Keratinocyte (primary cell): ENCODE data around the gene MRO.

Experiments
- EZH2 ChIP-seq: IDR thresholded peaks from one replicate; pipeline ENCODE4 v1.6.1; 2012; ENCODE audit warnings: inconsistent platforms, mild to moderate bottlenecking, low read length, moderate library complexity
- TF ChIP-seq, protein P1 (sequence below), 3 experiments: IDR thresholded peaks in 1 of 3; conservative IDR thresholded peaks in 1 of 3; optimal IDR thresholded peaks in 1 of 3; 2 replicates in 2 of 3; 3 replicates in 1 of 3; pipeline versions ENCODE3 to v1.5.1; 2011; ENCODE audit warnings: low read length in 3 of 3, mild to moderate bottlenecking in 3 of 3, moderate library complexity in 2 of 3, control low read depth in 1 of 3, inconsistent platforms in 1 of 3; ENCODE audit not compliant: insufficient read depth in 2 of 3; ENCODE audit errors: extremely low read depth in 1 of 3

DNA sequence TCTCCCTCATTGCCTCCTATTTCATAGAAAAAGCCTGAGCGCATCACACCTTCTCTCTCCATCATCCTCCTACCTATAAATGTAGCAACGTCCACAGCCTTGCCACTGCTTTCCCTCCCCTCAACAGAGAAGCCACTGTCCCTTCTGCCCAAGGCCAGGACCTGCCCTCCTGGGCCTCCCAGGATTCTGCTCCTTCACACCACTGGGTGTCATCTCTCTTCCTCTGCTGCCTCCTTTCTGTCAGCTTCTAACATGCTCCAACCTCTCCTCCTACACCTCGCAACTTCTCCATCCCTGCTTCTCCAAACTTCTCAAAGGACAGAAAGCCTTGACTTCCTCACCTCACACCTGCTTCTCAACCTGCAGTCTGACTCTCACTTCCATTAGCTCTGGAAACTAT lies 37.9 kb upstream of the MRO start:
- TF ChIP-seq, protein P1, sequence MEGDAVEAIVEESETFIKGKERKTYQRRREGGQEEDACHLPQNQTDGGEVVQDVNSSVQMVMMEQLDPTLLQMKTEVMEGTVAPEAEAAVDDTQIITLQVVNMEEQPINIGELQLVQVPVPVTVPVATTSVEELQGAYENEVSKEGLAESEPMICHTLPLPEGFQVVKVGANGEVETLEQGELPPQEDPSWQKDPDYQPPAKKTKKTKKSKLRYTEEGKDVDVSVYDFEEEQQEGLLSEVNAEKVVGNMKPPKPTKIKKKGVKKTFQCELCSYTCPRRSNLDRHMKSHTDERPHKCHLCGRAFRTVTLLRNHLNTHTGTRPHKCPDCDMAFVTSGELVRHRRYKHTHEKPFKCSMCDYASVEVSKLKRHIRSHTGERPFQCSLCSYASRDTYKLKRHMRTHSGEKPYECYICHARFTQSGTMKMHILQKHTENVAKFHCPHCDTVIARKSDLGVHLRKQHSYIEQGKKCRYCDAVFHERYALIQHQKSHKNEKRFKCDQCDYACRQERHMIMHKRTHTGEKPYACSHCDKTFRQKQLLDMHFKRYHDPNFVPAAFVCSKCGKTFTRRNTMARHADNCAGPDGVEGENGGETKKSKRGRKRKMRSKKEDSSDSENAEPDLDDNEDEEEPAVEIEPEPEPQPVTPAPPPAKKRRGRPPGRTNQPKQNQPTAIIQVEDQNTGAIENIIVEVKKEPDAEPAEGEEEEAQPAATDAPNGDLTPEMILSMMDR (optimal IDR thresholded peaks at IDR 0.05 in 1 of 3, IDR thresholded peaks at IDR 0.05 in 1 of 3, conservative IDR thresholded peaks at IDR 0.05 in 1 of 3; ENCODE audit: extremely low read depth in 1 of 3, insufficient read depth in 2 of 3, low read length in 3 of 3): peak in 1 of 3 experiments; percentile 48
- TF ChIP-seq EZH2: no peak
